Motor neuron (in vitro differentiated cells): ENCODE results near the gene NDUFV3. TPM values are rescaled to one million over a fixed set of nuclear protein-coding genes. Genes with fewer than 3 reads are reported as not detected.
"Not testable (repeated sequence)": the region's sequence is repeated elsewhere in the genome, so short reads cannot be mapped to it uniquely, and the experiment has no call there.

Source experiments
- ATAC-seq, 8 experiments: fragments of 200-7000 bp; cut with Tn5 transposase; replicated peaks in 6 of 8; 2 replicates each; pipeline ENCODE4 v1.8.0; 2021; ENCODE audit warnings: mild to moderate bottlenecking in 8 of 8, moderate library complexity in 8 of 8
- H3K27ac ChIP-seq, 2 donors: fragments of 250-450 bp; sonication (Bioruptor Pico); 2 replicates each; pipeline ENCODE4 v1.9.0; 2021; ENCODE audit warnings: antibody characterized with exemption in 2 of 2, mild to moderate bottlenecking in 2 of 2, moderate library complexity in 1 of 2
- H3K4me1 ChIP-seq, 2 donors: fragments of 250-450 bp; sonication (Bioruptor Pico); replicated peaks in 1 of 2; 2 replicates each; pipeline ENCODE4 v1.6.1; 2021; ENCODE audit warnings: antibody characterized with exemption in 2 of 2, mild to moderate bottlenecking in 2 of 2, moderate library complexity in 1 of 2
- H3K4me3 ChIP-seq, 5 donors: fragments of 250-450 bp; sonication (Bioruptor Pico); 2 replicates each; pipeline ENCODE4 v1.9.0; 2021; ENCODE audit warnings: antibody characterized with exemption in 5 of 5, mild to moderate bottlenecking in 5 of 5, moderate library complexity in 4 of 5
- WGBS, 10 experiments: fragments of 450-650 bp; shearing (Covaris generic); methylation state at CpG; one replicate each; pipeline ENCODE4 v1.0.0; 2022; 5-methylcytosine and 5-hydroxymethylcytosine counted together
- in situ Hi-C, 9 experiments: fragments of 400-800 bp; cut with MboI; loops; one replicate each; pipeline ENCODE4 v1.15.0; 2021; ENCODE audit warnings: low sequenced_read_pairs in 9 of 9, low pct_unique_long_range_greater_than_20kb in 2 of 9; ENCODE audit not compliant: unreplicated experiment in 9 of 9
- total RNA-seq, 8 experiments: library from RNA; unstranded; fragments of 300-600 nt; gene quantifications; 2 replicates each; pipeline versions ENCODE4 v1.2.3 to v1.2.4, GENCODE V29; 2022

The NDUFV3 gene
- total RNA-seq, result 10 to 100 TPM; 24.5 to 75.1 (median 34.8) TPM

- 0% methylated on average over 1 to 11 of the region's 87 CpGs; no CpG with 5 or more reads in 7 of the 10 experiments for WGBS, 10 experiments
- peak within 1 kb of the TSS; percentile 67 to 85 (median 81) for H3K4me3 ChIP-seq
- peak within 1 kb of the TSS; percentile 91 to 96 for H3K27ac ChIP-seq
- in situ Hi-C loops, result no loop called here
- H3K4me1 ChIP-seq, result peaks cover 4 to 5% of the 10 kb centered on the region in 2 donors
- ATAC-seq, result peak; percentile 87 to 96 (median 94)
These were observed at the start of gene NDUFV3 for GRCh38 chr21:42892931-42893755. Gene NDUFV3 (plus strand): TSS chr21:42893309. CDS start chr21:42893334, 25 bp downstream.

GRCh38 chr21:42844411-42845113 lies 48.5 kb upstream of the NDUFV3 start:
- in situ Hi-C loops, result loop anchor here in 1 of 9 experiments (25.0 kb wide), 1 partner anchor 257 kb away; no protein-coding TSS in a partner anchor
- ATAC-seq, result peak in 5 of 8 experiments; percentile 29 to 89 (median 69)
- WGBS, 10 experiments, result 52 to 100% (median 90%) methylated on average over 1 to 8 of the region's 22 CpGs; no CpG with 5 or more reads in 2 of the 10 experiments

GRCh38 chr21:42845296-42845965 lies 47.7 kb upstream of the NDUFV3 start:
- Histone ChIP-seq H3K27ac (peak overlapping the region in 1 of 2 donors; percentile 36), H3K4me3 (no peak overlapping the region), H3K4me1 (peaks cover 0 to 3% of the 10 kb centered on the region in 2 donors)
- peak in 4 of 8 experiments; percentile 36 to 81 (median 66) for ATAC-seq
- in situ Hi-C loops, result loop anchor here in 1 of 9 experiments (25.0 kb wide), 1 partner anchor 258 kb away; no protein-coding TSS in a partner anchor
- WGBS, 10 experiments, result 66 to 100% (median 84%) methylated on average over 1 to 7 of the region's 21 CpGs; no CpG with 5 or more reads in 3 of the 10 experiments

More at GRCh38 chr21:42844411-42845113, 48.5 kb upstream of the NDUFV3 start:
- Histone ChIP-seq H3K4me3 (no peak overlapping the region), H3K4me1 (peaks cover 0 to 3% of the 10 kb centered on the region in 2 donors), H3K27ac (no peak overlapping the region)

DNA sequence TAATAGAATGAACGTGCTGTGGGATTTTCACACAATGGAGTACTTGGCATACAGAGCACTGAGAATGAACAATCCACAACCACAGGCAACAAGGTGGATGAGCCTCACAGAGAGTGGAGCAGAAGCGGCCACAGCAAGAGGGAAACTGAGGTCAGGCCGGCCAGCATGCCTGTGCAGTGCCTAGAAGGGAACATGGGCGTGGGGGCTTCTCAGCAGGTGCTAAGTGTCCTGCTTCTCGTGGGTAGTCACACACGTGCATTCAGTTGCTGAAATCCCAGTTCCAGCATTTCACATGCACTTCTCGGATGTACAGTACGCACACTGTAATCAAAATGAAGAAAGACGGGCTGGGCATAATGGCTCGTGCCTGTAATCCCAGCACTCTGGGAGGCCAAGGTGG lies 46.9 kb upstream of the NDUFV3 start:
- H3K4me1 ChIP-seq, result peaks cover 0 to 3% of the 10 kb centered on the region in 2 donors
- 91 to 100% (median 94%) methylated on average over 1 to 9 of the region's 10 CpGs; no CpG with 5 or more reads in 3 of the 10 experiments for WGBS, 10 experiments
- H3K27ac ChIP-seq, result no peak overlapping the region
- no peak overlapping the region for H3K4me3 ChIP-seq
- in situ Hi-C loops, result loop anchor here in 1 of 9 experiments (25.0 kb wide), 1 partner anchor 259 kb away; no protein-coding TSS in a partner anchor
- no peak for ATAC-seq

DNA sequence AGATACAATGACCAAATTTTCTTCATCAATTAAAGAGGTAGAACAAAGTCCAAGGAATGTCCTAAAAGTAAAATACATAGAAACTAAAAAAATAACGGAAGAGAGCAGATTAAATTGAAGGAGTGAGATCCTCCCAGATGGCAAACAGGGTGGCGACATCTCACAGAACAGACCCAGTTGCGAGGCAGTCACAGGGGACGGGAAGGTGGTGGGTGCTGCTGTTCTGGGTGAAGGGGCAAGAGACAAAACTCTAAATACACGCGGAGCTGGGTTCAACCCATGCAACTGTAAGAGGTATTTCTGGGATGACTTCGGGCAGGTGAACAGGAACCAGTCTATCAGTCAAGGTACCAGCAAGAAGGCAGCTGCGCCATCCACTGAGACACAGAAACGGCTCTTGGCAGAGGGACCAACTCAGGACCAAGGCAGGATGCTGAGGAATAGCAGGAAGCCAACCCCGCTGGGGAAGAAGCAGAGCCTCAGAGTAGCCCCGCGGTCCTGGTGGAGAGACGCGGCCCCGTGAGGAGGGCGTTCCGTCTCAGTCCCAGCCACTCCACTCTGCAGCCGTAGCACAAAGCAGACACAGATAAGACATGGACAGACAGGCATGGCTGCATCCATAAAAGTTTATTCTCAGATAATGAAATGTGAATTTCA lies 45.9 kb upstream of the NDUFV3 start:
- WGBS, 10 experiments, result 85 to 100% (median 97%) methylated on average over 1 to 14 of the region's 18 CpGs; no CpG with 5 or more reads in 3 of the 10 experiments
- Histone ChIP-seq H3K4me1 (peaks cover 0 to 3% of the 10 kb centered on the region in 2 donors), H3K4me3 (no peak overlapping the region), H3K27ac (no peak overlapping the region)
- no peak for ATAC-seq
- in situ Hi-C loops, result loop anchor here in 1 of 9 experiments (25.0 kb wide), 1 partner anchor 260 kb away; no protein-coding TSS in a partner anchor

- in situ Hi-C loops, result loop anchor here in 1 of 9 experiments (25.0 kb wide), 1 partner anchor 260 kb away; no protein-coding TSS in a partner anchor
- 92 to 100% (median 96%) methylated on average over 2 to 4 of the region's 4 CpGs; no CpG with 5 or more reads in 5 of the 10 experiments for WGBS, 10 experiments
- peaks cover 0 to 3% of the 10 kb centered on the region in 2 donors for H3K4me1 ChIP-seq
- no peak overlapping the region for H3K27ac ChIP-seq
- ATAC-seq, result no peak
- H3K4me3 ChIP-seq, result no peak overlapping the region
These were observed 45.4 kb upstream of the NDUFV3 start for GRCh38 chr21:42847726-42848125.

GRCh38 chr21:42848144-42848931 lies 44.8 kb upstream of the NDUFV3 start:
- ATAC-seq, H3K27ac ChIP-seq, H3K4me1 ChIP-seq, H3K4me3 ChIP-seq: not testable (repeated sequence)
- in situ Hi-C loops, result loop anchor here in 1 of 9 experiments (25.0 kb wide), 1 partner anchor 261 kb away; no protein-coding TSS in a partner anchor
- 93 to 100% (median 96%) methylated on average over 1 to 13 of the region's 95 CpGs; no CpG with 5 or more reads in 4 of the 10 experiments for WGBS, 10 experiments

- in situ Hi-C loops, result loop anchor here in 1 of 9 experiments (25.0 kb wide), 1 partner anchor 262 kb away; no protein-coding TSS in a partner anchor
- Histone ChIP-seq H3K4me3 (no peak overlapping the region), H3K4me1 (peaks cover 0 to 3% of the 10 kb centered on the region in 2 donors), H3K27ac (no peak overlapping the region)
- WGBS, 10 experiments, result 83 to 100% (median 88%) methylated on average over 1 to 20 of the region's 54 CpGs; no CpG with 5 or more reads in 4 of the 10 experiments
- ATAC-seq, result no peak
These were observed 44.0 kb upstream of the NDUFV3 start for GRCh38 chr21:42848932-42849758.

GRCh38 chr21:42849759-42850412 lies 43.2 kb upstream of the NDUFV3 start:
- no peak overlapping the region for H3K4me3 ChIP-seq
- in situ Hi-C loops, result loop anchor here in 1 of 9 experiments (25.0 kb wide), 1 partner anchor 263 kb away; no protein-coding TSS in a partner anchor
- 67 to 100% (median 89%) methylated on average over 2 to 10 of the region's 29 CpGs; no CpG with 5 or more reads in 2 of the 10 experiments for WGBS, 10 experiments
- ATAC-seq, result no peak
- H3K27ac ChIP-seq, result no peak overlapping the region
- peaks cover 0 to 3% of the 10 kb centered on the region in 2 donors for H3K4me1 ChIP-seq

DNA sequence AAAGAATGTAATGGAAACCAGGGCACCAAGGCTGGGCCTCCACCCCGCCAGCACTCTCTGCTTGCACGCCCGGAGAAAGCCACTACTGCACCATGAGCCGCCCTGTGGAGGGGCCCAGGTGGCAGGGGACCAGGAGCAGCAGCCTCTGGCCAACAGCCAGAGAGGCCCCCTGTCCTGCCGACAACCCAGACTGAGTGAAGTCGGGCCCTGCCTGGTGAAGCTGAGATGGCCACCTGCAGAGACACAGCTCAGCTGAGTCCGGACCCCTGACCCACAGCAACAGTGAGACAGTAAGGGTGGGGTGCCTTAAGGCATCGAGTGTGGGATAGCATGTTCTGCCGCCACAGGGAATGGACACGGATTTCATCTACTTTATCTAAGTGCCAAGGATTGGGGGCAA lies 42.6 kb upstream of the NDUFV3 start:
- in situ Hi-C loops, result no loop called here
- no peak overlapping the region for H3K4me3 ChIP-seq
- peaks cover 0 to under 1% of the 10 kb centered on the region in 2 donors for H3K4me1 ChIP-seq
- WGBS, 10 experiments, result 95% methylated on average over 3 of the region's 10 CpGs; no CpG with 5 or more reads in 9 of the 10 experiments
- ATAC-seq, result no peak
- no peak overlapping the region for H3K27ac ChIP-seq
